ENCODE results near the gene SDC1. TPM values are rescaled to one million over a fixed set of nuclear protein-coding genes. Genes with fewer than 3 reads are reported as not detected.

Gene SDC1
- total RNA-seq, 1 donor from 2014 or later: 74.3 TPM

DNA sequence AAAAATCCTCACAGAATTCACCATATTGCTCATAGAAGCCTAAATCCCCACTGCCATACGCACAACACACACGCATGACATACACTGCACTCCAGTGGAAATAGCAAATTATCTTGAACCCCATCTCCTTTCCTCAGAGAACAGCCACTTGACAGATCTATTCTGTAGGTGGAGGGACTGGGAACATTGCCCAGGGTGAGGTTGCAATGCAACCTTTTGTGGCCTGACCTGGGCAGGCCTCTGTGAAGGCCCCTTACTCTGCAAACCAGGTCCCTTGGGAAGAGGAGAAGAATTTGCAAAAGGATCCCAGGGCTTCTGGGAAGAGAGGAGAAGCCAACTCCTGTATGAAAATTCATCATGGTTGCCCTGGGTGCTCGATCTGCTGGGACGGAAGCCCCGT lies 51.9 kb downstream of the SDC1 start:
- Histone ChIP-seq H3K9ac (ENCODE audit: low read length) (no peak overlapping the region), H2AFZ (ENCODE audit: low read depth, low read length) (no peak overlapping the region), H3K4me1 (ENCODE audit: insufficient read depth, low read length) (peaks cover 15% of the 10 kb centered on the region), H3K4me2 (ENCODE audit: low read length) (no peak overlapping the region), H3K27me3 (ENCODE audit: insufficient read depth, low read length) (no peaks in the 10 kb centered on the region), H3K36me3 (ENCODE audit: insufficient read depth, low read length) (no peaks in the 10 kb centered on the region), H3K4me3 (ENCODE audit: insufficient read depth, low read depth, low read length) (no peak overlapping the region), H3K9me3 (ENCODE audit: insufficient read depth, low read depth, low read length) (no peaks in the 10 kb centered on the region), H4K20me1 (ENCODE audit: insufficient read depth, low read length) (no peaks in the 10 kb centered on the region), H3K79me2 (ENCODE audit: insufficient read depth, low read length) (no peaks in the 10 kb centered on the region), H3K27ac (ENCODE audit: low read depth, low read length) (no peak overlapping the region)
- Mint-ChIP-seq H3K4me3 (ENCODE audit: unreplicated experiment) (no peak overlapping the region), H3K27ac (ENCODE audit: unreplicated experiment) (no peak overlapping the region), H3K9me3 (ENCODE audit: unreplicated experiment) (no peaks in the 10 kb centered on the region), H3K36me3 (ENCODE audit: low read depth, unreplicated experiment) (no peaks in the 10 kb centered on the region), H3K4me1 (ENCODE audit: low read depth, unreplicated experiment) (peaks cover 13% of the 10 kb centered on the region), H3K27me3 (ENCODE audit: low read depth, unreplicated experiment) (peaks cover 4% of the 10 kb centered on the region)
- DNase-seq (ENCODE audit: low read depth) (no peak), FAIRE-seq (no peak)
- TF ChIP-seq EZH2 (IDR thresholded peaks at IDR 0.05; ENCODE audit: insufficient read depth, low read length): no peak
- TF ChIP-seq, protein P1, sequence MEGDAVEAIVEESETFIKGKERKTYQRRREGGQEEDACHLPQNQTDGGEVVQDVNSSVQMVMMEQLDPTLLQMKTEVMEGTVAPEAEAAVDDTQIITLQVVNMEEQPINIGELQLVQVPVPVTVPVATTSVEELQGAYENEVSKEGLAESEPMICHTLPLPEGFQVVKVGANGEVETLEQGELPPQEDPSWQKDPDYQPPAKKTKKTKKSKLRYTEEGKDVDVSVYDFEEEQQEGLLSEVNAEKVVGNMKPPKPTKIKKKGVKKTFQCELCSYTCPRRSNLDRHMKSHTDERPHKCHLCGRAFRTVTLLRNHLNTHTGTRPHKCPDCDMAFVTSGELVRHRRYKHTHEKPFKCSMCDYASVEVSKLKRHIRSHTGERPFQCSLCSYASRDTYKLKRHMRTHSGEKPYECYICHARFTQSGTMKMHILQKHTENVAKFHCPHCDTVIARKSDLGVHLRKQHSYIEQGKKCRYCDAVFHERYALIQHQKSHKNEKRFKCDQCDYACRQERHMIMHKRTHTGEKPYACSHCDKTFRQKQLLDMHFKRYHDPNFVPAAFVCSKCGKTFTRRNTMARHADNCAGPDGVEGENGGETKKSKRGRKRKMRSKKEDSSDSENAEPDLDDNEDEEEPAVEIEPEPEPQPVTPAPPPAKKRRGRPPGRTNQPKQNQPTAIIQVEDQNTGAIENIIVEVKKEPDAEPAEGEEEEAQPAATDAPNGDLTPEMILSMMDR (IDR thresholded peaks at IDR 0.05; ENCODE audit: insufficient read depth, low read depth, low read length): no peak

DNA sequence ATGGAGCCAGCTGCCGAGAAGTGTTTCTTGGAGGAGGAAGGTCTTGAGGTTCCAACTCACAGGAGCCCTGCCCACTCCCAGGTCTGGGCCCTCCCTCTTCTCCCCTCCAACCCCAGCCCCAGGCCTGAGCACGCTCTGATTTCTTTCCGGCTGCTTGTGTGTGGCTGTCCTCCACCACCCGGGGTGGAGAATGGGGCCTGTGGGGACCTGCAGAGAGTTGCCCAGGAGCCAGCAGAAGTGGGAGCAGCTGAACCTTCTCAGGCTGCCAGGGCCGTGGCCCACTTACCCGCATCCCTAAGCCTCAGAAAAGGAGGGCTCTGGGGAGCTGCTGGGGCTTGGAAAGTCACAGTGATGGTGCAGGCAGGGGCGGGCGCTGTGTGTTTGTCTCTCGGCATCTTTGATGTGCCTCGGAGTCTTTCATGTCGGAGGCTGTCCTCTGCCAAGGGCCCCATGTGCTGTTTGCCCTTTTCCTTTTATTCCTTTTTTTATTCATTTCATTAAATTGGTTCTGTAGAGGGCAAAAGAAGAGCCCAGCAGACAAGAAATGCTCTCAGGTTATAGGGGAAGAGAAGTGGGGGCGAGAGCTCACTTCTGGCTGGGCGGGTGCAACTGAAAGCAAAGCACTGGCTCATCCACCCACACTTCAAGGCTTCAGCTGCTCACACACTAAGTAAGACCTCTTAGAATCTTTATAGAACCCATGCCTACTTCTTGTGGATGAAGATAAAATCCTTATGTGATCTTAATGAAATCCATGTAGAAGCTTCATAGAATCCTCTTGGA lies 52.5 kb downstream of the SDC1 start:
- Histone ChIP-seq H3K9me3 (ENCODE audit: insufficient read depth, low read depth, low read length) (no peaks in the 10 kb centered on the region), H2AFZ (ENCODE audit: low read depth, low read length) (no peak overlapping the region), H4K20me1 (ENCODE audit: insufficient read depth, low read length) (no peaks in the 10 kb centered on the region), H3K4me1 (ENCODE audit: insufficient read depth, low read length) (peaks cover 17% of the 10 kb centered on the region), H3K27me3 (ENCODE audit: insufficient read depth, low read length) (no peaks in the 10 kb centered on the region), H3K4me2 (ENCODE audit: low read length) (no peak overlapping the region), H3K27ac (ENCODE audit: low read depth, low read length) (no peak overlapping the region), H3K4me3 (ENCODE audit: insufficient read depth, low read depth, low read length) (no peak overlapping the region), H3K79me2 (ENCODE audit: insufficient read depth, low read length) (no peaks in the 10 kb centered on the region), H3K9ac (ENCODE audit: low read length) (no peak overlapping the region), H3K36me3 (ENCODE audit: insufficient read depth, low read length) (no peaks in the 10 kb centered on the region)
- Mint-ChIP-seq H3K4me1 (ENCODE audit: low read depth, unreplicated experiment) (peaks cover 15% of the 10 kb centered on the region), H3K27ac (ENCODE audit: unreplicated experiment) (no peak overlapping the region), H3K4me3 (ENCODE audit: unreplicated experiment) (no peak overlapping the region), H3K27me3 (ENCODE audit: low read depth, unreplicated experiment) (peaks cover 4% of the 10 kb centered on the region), H3K36me3 (ENCODE audit: low read depth, unreplicated experiment) (no peaks in the 10 kb centered on the region), H3K9me3 (ENCODE audit: unreplicated experiment) (no peaks in the 10 kb centered on the region)
- TF ChIP-seq, protein P1 (IDR thresholded peaks at IDR 0.05; ENCODE audit: insufficient read depth, low read depth, low read length): no peak
- no peak for FAIRE-seq
- DNase-seq (ENCODE audit: low read depth): no peak

DNA sequence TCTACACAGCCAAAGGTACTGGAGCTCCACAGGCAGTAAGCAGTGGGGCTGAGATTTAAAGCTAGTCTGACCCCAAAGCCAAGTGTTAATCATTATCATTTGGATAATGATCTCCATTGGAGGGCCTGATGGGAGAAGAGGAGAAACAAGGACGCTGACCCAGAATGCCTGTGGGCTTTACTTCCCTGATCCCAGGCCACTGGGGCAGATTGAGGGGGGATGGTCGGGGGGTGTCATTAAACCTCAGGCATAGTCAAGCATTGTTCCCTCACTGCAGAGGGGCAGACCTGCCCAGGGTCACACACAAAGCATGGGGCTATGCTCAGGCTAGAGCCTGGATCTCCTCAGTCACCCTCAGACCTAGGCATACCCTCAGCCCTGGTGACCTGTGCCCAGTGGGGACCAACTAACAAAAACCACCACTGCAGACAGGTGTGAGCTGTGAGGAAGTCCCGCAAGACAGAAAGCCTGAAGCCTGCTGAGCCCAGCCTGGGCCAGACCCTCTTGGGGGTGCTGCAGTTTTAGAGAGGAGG lies 53.4 kb downstream of the SDC1 start:
- TF ChIP-seq, protein P1 (IDR thresholded peaks at IDR 0.05; ENCODE audit: insufficient read depth, low read depth, low read length): no peak
- no peak for TF ChIP-seq EZH2 (IDR thresholded peaks at IDR 0.05; ENCODE audit: insufficient read depth, low read length)
- H4K20me1 ChIP-seq (ENCODE audit: insufficient read depth, low read length): no peaks in the 10 kb centered on the region
- H3K4me1 ChIP-seq (ENCODE audit: insufficient read depth, low read length): peaks cover 27% of the 10 kb centered on the region
- H3K9ac ChIP-seq (ENCODE audit: low read length): no peak overlapping the region
- peaks cover 15% of the 10 kb centered on the region for H3K4me1 Mint-ChIP-seq (ENCODE audit: low read depth, unreplicated experiment)
- H3K27ac Mint-ChIP-seq (ENCODE audit: unreplicated experiment): no peak overlapping the region
- no peak overlapping the region for H3K4me2 ChIP-seq (ENCODE audit: low read length)
- H3K9me3 ChIP-seq (ENCODE audit: insufficient read depth, low read depth, low read length): no peaks in the 10 kb centered on the region
- H3K36me3 Mint-ChIP-seq (ENCODE audit: low read depth, unreplicated experiment): no peaks in the 10 kb centered on the region
- H3K27me3 Mint-ChIP-seq (ENCODE audit: low read depth, unreplicated experiment): peaks cover 4% of the 10 kb centered on the region
- DNase-seq (ENCODE audit: low read depth) (no peak), FAIRE-seq (no peak)
- H3K27me3 ChIP-seq (ENCODE audit: insufficient read depth, low read length): no peaks in the 10 kb centered on the region
- no peaks in the 10 kb centered on the region for H3K79me2 ChIP-seq (ENCODE audit: insufficient read depth, low read length)
- no peaks in the 10 kb centered on the region for H3K36me3 ChIP-seq (ENCODE audit: insufficient read depth, low read length)
- no peak overlapping the region for H3K27ac ChIP-seq (ENCODE audit: low read depth, low read length)
- H3K9me3 Mint-ChIP-seq (ENCODE audit: unreplicated experiment): no peaks in the 10 kb centered on the region
- no peak overlapping the region for H3K4me3 ChIP-seq (ENCODE audit: insufficient read depth, low read depth, low read length)
- no peak overlapping the region for H3K4me3 Mint-ChIP-seq (ENCODE audit: unreplicated experiment)
- no peak overlapping the region for H2AFZ ChIP-seq (ENCODE audit: low read depth, low read length)

Measured in astrocyte (in vitro differentiated cells and primary cell).